Stomach (tissue), 4 donors: ENCODE results near the gene IKZF4.

ENCODE experiments used
- CTCF ChIP-seq, 7 experiments: fragments of 450-650 bp in 4 of 7; fragments of 200-600 bp in 3 of 7; sonication (generic) in 3 of 7; IDR thresholded peaks; one replicate each; pipeline ENCODE4 v1.5.1; 2016 to 2019; ENCODE audit warnings: antibody characterized with exemption in 7 of 7, control low read depth in 2 of 7, mild to moderate bottlenecking in 1 of 7
- EP300 ChIP-seq: sonication (generic); formaldehyde crosslinking; IDR thresholded peaks from one replicate; pipeline ENCODE4 v1.6.1; 2017; ENCODE audit warnings: antibody characterized with exemption
- POLR2A ChIP-seq, 4 donors: fragments of 450-650 bp; IDR thresholded peaks; one replicate each; pipeline ENCODE4 v1.6.1; 2016; ENCODE audit warnings: antibody characterized with exemption in 4 of 4, control low read depth in 2 of 4, mild to moderate bottlenecking in 1 of 4, moderate library complexity in 1 of 4

GRCh38 chr12:56004211-56004610 is 16.6 kb upstream of the IKZF4 start:
- TF ChIP-seq POLR2A (IDR thresholded peaks at IDR 0.05) (no peak), CTCF (IDR thresholded peaks at IDR 0.05) (no peak), EP300 (no peak)
